ENCODE measurements around the gene DOCK11.

The DOCK11 gene

DNA sequence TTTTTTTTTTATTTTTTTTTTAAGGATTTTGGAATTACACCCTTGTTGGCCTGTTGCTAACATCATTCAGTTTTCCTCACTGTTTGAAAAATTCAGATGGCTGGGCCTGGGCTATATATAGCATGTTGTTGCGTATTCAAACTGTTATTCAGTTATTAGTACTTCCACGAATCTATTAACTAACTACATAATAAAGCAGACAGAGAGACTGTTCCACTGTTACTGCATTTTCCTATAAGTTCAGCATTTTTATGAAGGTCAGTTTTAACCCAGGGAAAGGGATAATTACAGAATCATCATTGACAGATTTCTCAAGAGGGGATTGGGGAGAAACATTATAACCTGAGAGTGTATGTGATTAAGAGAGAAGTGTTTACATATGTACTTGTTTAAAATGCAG lies 3.1 kb downstream of the DOCK11 start:
- H3K27ac ChIP-seq (ENCODE audit: insufficient read depth in 1 of 2, low read depth in 1 of 2, low read length in 2 of 2, poor library complexity in 1 of 2, severe bottlenecking in 2 of 2) = no peak overlapping the region
- H3K4me1 ChIP-seq (ENCODE audit: control extremely low read depth in 1 of 4, control insufficient read depth in 4 of 4, insufficient read depth in 4 of 4, low read length in 3 of 4) = peaks cover 19 to 69% (median 48%) of the 10 kb centered on the region in 4 experiments
- CTCF ChIA-PET = interaction anchor here (1.3 to 1.4 kb wide), 2 partner anchors 35 to 37 kb away, joined by 3 read pairs; no protein-coding TSS in a partner anchor
- POLR2A ChIA-PET = no interaction called here
- no peaks in the 10 kb centered on the region for H3K27me3 ChIP-seq (replicated peaks in 2 of 5; ENCODE audit: control insufficient read depth in 4 of 5, insufficient read depth in 5 of 5, low read length in 4 of 5)
- no peak for DNase-seq
- H3K4me3 ChIP-seq (ENCODE audit: control insufficient read depth in 1 of 7, extremely low read depth in 1 of 7, insufficient read depth in 4 of 7, low read depth in 2 of 7, low read length in 6 of 7) = peak overlapping the region in 4 of 7 experiments; percentile 7 to 89 (median 24)
- H3K36me3 ChIP-seq (ENCODE audit: control insufficient read depth in 4 of 4, insufficient read depth in 4 of 4, low read length in 3 of 4) = peaks cover 0 to 4% (median 1%) of the 10 kb centered on the region in 4 experiments
- 80% methylated on average over 1 of the region's 2 CpGs for WGBS (ENCODE audit: insufficient coverage)
- peaks cover 0 to 4% (median 0%) of the 10 kb centered on the region in 5 experiments for H3K9me3 ChIP-seq (ENCODE audit: control extremely low read depth in 1 of 5, control insufficient read depth in 4 of 5, insufficient read depth in 2 of 5, low read depth in 1 of 5, low read length in 4 of 5)

DNA sequence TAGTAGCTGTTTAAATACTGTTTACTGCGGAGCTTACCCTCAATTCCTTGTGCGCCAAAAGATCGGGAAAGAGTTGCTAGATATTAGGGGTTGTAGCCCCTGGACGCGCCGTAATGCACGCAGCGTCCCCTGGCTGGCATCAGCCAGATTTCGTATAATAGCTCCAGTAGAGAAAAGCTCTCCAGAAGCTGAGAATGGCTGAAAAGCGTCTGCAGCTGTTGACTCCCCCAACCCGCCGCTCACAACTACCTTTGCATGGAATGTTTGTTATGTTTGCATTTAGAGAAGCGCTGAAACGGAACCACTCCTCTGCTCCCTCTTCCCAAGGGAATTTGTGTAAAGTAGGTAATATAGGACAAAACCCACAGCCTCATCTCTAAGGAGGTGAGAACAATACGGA lies 3.7 kb downstream of the DOCK11 start:
- Histone ChIP-seq H3K9me3 (ENCODE audit: control extremely low read depth in 1 of 5, control insufficient read depth in 4 of 5, insufficient read depth in 2 of 5, low read depth in 1 of 5, low read length in 4 of 5) (peaks cover 0 to 4% (median 0%) of the 10 kb centered on the region in 5 experiments), H3K27ac (ENCODE audit: insufficient read depth in 1 of 2, low read depth in 1 of 2, low read length in 2 of 2, poor library complexity in 1 of 2, severe bottlenecking in 2 of 2) (no peak overlapping the region), H3K4me3 (ENCODE audit: control insufficient read depth in 1 of 7, extremely low read depth in 1 of 7, insufficient read depth in 4 of 7, low read depth in 2 of 7, low read length in 6 of 7) (no peak overlapping the region), H3K4me1 (ENCODE audit: control extremely low read depth in 1 of 4, control insufficient read depth in 4 of 4, insufficient read depth in 4 of 4, low read length in 3 of 4) (peaks cover 25 to 72% (median 50%) of the 10 kb centered on the region in 4 experiments), H3K27me3 (replicated peaks in 2 of 5; ENCODE audit: control insufficient read depth in 4 of 5, insufficient read depth in 5 of 5, low read length in 4 of 5) (no peaks in the 10 kb centered on the region), H3K36me3 (ENCODE audit: control insufficient read depth in 4 of 4, insufficient read depth in 4 of 4, low read length in 3 of 4) (peaks cover 0 to 4% (median 1%) of the 10 kb centered on the region in 4 experiments)
- POLR2A ChIA-PET = no interaction called here
- 77% methylated on average over 7 of the region's 15 CpGs for WGBS (ENCODE audit: insufficient coverage)
- no peak for DNase-seq
- CTCF ChIA-PET = interaction anchor here (1.3 to 1.4 kb wide), 2 partner anchors 36 to 37 kb away, joined by 3 read pairs; no protein-coding TSS in a partner anchor

DNA sequence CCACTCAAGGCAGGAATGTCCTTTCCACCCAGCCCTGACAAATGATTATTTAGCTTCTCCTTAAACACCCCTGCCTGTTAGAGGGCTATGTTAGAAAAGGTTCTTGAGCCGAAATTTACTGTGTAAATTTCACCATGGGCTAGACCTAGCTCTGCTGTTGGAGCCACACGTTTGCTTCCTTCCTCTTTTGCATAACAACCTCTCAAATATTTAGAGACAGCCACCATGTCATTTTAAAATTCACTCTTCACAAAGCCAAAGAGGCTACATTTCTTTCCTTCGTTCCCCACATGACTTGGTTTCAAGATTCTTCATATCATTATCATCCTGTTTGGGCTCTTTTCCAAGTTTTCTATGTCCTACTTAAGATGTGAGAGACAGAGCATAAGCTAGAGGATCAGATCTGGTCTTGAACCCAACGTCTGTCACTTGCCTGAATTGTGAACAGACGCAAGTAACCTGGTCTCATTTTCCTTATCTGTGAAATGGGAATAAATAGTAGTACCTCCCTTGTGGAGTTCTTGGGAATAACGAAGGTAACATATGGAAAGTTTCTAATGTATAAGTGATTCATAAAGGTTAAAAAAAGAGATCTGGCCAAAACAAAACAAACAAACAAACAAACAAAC lies 6.7 kb downstream of the DOCK11 start:
- CTCF ChIA-PET = interaction anchor here (0.9 to 1.2 kb wide), 3 partner anchors 11 to 98 kb away, joined by 3 to 4 read pairs (median 3); no protein-coding TSS in a partner anchor

DNA sequence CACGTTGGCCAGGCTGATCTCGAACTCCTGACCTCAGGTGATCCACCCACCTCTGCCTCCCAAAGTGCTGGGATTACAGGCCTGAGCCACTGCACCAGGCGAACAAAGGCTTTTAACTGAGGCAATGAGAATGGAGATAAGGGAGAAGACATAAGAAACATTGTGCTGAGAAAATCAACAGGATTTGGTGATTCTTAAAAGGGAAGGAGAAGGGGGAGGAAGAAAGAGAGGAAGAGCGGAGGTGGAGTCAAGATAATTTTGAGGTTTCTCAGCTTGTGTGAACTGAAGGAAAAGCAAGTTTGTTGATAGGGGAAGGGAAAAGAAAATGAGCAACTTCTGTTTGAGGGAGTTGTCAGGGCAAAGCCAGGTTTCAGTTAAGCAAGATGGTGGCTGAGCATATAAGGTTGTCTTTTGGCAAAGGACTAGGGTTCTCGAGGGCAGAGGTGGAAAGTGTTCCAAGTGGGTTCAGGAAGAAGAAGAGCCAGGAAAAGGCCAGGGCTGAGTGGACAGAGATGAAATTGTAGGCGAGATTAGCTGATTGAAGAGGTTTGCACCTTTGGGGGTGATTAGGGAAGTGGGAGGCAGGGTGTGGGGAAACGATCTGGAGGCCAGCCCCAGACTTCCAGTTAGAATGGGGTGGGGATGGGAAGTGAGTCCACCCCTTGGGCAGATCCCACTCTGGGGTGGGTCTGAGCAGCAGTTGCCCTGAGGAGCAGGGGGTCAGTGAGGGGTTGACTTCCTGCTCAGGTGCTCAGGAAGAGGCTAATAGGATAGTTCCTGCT lies 7.8 kb downstream of the DOCK11 start:
- CTCF ChIA-PET = interaction anchor here (1.0 kb wide), 1 partner anchor 28 kb away, joined by 3 read pairs; no protein-coding TSS in a partner anchor
- POLR2A ChIA-PET = no interaction called here
- whole genome bisulfite sequencing (ENCODE audit: insufficient coverage) = 49% methylated on average over 4 of the region's 7 CpGs
- peak overlapping the region; percentile 18 to 91 for H3K27ac ChIP-seq (ENCODE audit: insufficient read depth in 1 of 2, low read depth in 1 of 2, low read length in 2 of 2, poor library complexity in 1 of 2, severe bottlenecking in 2 of 2)
- H3K4me1 ChIP-seq (ENCODE audit: control extremely low read depth in 1 of 4, control insufficient read depth in 4 of 4, insufficient read depth in 4 of 4, low read length in 3 of 4) = peaks cover 16 to 58% (median 36%) of the 10 kb centered on the region in 4 experiments
- H3K27me3 ChIP-seq (replicated peaks in 2 of 5; ENCODE audit: control insufficient read depth in 4 of 5, insufficient read depth in 5 of 5, low read length in 4 of 5) = no peaks in the 10 kb centered on the region
- H3K36me3 ChIP-seq (ENCODE audit: control insufficient read depth in 4 of 4, insufficient read depth in 4 of 4, low read length in 3 of 4) = peaks cover 0 to 4% (median 1%) of the 10 kb centered on the region in 4 experiments
- H3K9me3 ChIP-seq (ENCODE audit: control extremely low read depth in 1 of 5, control insufficient read depth in 4 of 5, insufficient read depth in 2 of 5, low read depth in 1 of 5, low read length in 4 of 5) = no peaks in the 10 kb centered on the region
- peak overlapping the region in 2 of 7 experiments; percentile 7 to 23 for H3K4me3 ChIP-seq (ENCODE audit: control insufficient read depth in 1 of 7, extremely low read depth in 1 of 7, insufficient read depth in 4 of 7, low read depth in 2 of 7, low read length in 6 of 7)
- peak in 2 of 3 donors; percentile 22 to 33 for DNase-seq

More for the DNA sequence above, 6.7 kb downstream of the DOCK11 start:
- peak overlapping the region in 4 of 7 experiments; percentile 9 to 55 (median 21) for H3K4me3 ChIP-seq (ENCODE audit: control insufficient read depth in 1 of 7, extremely low read depth in 1 of 7, insufficient read depth in 4 of 7, low read depth in 2 of 7, low read length in 6 of 7)
- DNase-seq = peak in 2 of 3 donors; percentile 75 to 84
- WGBS (ENCODE audit: insufficient coverage) = 22% methylated on average over 4 of the region's 6 CpGs
- POLR2A ChIA-PET = no interaction called here
- no peaks in the 10 kb centered on the region for H3K9me3 ChIP-seq (ENCODE audit: control extremely low read depth in 1 of 5, control insufficient read depth in 4 of 5, insufficient read depth in 2 of 5, low read depth in 1 of 5, low read length in 4 of 5)
- peaks cover 26 to 69% (median 46%) of the 10 kb centered on the region in 4 experiments for H3K4me1 ChIP-seq (ENCODE audit: control extremely low read depth in 1 of 4, control insufficient read depth in 4 of 4, insufficient read depth in 4 of 4, low read length in 3 of 4)
- peak overlapping the region; percentile 77 to 91 for H3K27ac ChIP-seq (ENCODE audit: insufficient read depth in 1 of 2, low read depth in 1 of 2, low read length in 2 of 2, poor library complexity in 1 of 2, severe bottlenecking in 2 of 2)
- no peaks in the 10 kb centered on the region for H3K27me3 ChIP-seq (replicated peaks in 2 of 5; ENCODE audit: control insufficient read depth in 4 of 5, insufficient read depth in 5 of 5, low read length in 4 of 5)
- H3K36me3 ChIP-seq (ENCODE audit: control insufficient read depth in 4 of 4, insufficient read depth in 4 of 4, low read length in 3 of 4) = peaks cover 0 to 4% (median 1%) of the 10 kb centered on the region in 4 experiments

DNA sequence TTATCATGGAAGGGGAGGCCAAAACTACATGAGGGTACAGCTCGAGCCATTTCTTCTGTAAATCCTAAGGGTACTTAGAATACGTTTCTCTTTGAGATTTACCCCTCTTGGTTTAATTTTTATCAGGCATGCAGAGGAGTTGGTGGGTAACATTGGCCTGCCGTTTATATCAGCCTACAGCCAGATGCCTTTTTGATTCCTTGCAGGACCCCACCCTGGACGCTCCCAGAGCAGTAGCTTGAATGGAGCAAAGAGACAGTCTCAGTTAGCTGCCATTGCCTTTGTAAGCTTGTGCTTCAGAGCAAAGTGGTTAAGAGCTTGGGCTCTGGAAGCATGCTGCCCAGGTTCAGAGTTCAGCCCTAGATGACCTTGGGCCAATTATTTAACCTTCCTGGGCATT lies 9.0 kb downstream of the DOCK11 start:
- Histone ChIP-seq H3K36me3 (ENCODE audit: control insufficient read depth in 4 of 4, insufficient read depth in 4 of 4, low read length in 3 of 4) (peaks cover 0 to 2% (median under 1%) of the 10 kb centered on the region in 4 experiments), H3K27ac (ENCODE audit: insufficient read depth in 1 of 2, low read depth in 1 of 2, low read length in 2 of 2, poor library complexity in 1 of 2, severe bottlenecking in 2 of 2) (no peak overlapping the region), H3K4me3 (ENCODE audit: control insufficient read depth in 1 of 7, extremely low read depth in 1 of 7, insufficient read depth in 4 of 7, low read depth in 2 of 7, low read length in 6 of 7) (no peak overlapping the region), H3K27me3 (replicated peaks in 2 of 5; ENCODE audit: control insufficient read depth in 4 of 5, insufficient read depth in 5 of 5, low read length in 4 of 5) (no peaks in the 10 kb centered on the region), H3K9me3 (ENCODE audit: control extremely low read depth in 1 of 5, control insufficient read depth in 4 of 5, insufficient read depth in 2 of 5, low read depth in 1 of 5, low read length in 4 of 5) (no peaks in the 10 kb centered on the region), H3K4me1 (ENCODE audit: control extremely low read depth in 1 of 4, control insufficient read depth in 4 of 4, insufficient read depth in 4 of 4, low read length in 3 of 4) (peaks cover 11 to 47% (median 31%) of the 10 kb centered on the region in 4 experiments)
- no peak for DNase-seq
- ChIA-PET CTCF (no interaction called here), POLR2A (no interaction called here)
- 87% methylated on average over 4 of the region's 4 CpGs for WGBS (ENCODE audit: insufficient coverage)

DNA sequence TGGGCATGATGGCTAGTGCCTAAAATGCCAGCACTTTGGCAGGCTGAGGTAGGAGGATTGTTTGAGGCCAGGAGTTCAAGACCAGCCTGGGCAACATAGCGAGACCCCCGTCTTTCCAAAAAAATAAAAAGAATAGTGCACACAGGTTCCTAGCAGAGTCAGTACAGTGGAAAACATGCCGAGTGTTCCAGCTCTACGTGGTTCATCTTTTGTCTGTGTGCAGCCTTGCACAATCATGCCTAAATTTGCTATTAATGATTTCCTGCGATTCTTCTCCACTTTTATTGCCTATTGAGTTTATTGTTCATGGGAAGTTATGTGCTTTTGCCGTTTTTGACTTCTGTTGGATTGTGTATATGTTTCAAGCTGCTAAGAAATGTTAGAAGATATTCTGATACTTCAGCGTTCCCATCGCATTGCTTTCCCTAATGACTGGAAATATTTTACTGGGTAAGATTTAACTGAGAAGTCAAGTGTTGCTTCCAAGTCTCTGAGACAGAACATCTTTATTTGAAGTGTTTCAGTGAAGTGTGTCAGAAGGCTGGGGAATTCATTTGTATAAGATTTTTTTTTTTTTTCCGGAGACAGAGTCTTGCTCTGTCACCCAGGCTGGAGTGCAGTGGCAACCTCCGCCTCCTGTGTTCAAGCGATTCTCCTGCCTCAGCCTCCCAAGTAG lies 11.3 kb downstream of the DOCK11 start:
- no peak overlapping the region for H3K27ac ChIP-seq (ENCODE audit: insufficient read depth in 1 of 2, low read depth in 1 of 2, low read length in 2 of 2, poor library complexity in 1 of 2, severe bottlenecking in 2 of 2)
- H3K36me3 ChIP-seq (ENCODE audit: control insufficient read depth in 4 of 4, insufficient read depth in 4 of 4, low read length in 3 of 4) = peaks cover 0 to 5% (median 0%) of the 10 kb centered on the region in 4 experiments
- no peaks in the 10 kb centered on the region for H3K9me3 ChIP-seq (ENCODE audit: control extremely low read depth in 1 of 5, control insufficient read depth in 4 of 5, insufficient read depth in 2 of 5, low read depth in 1 of 5, low read length in 4 of 5)
- H3K4me1 ChIP-seq (ENCODE audit: control extremely low read depth in 1 of 4, control insufficient read depth in 4 of 4, insufficient read depth in 4 of 4, low read length in 3 of 4) = peaks cover 4 to 39% (median 23%) of the 10 kb centered on the region in 4 experiments
- CTCF ChIA-PET = interaction anchor here (1.3 to 1.5 kb wide), 2 partner anchors 13 to 26 kb away, joined by 5 to 8 read pairs; no protein-coding TSS in a partner anchor
- no peaks in the 10 kb centered on the region for H3K27me3 ChIP-seq (replicated peaks in 2 of 5; ENCODE audit: control insufficient read depth in 4 of 5, insufficient read depth in 5 of 5, low read length in 4 of 5)
- no peak for DNase-seq
- no peak overlapping the region for H3K4me3 ChIP-seq (ENCODE audit: control insufficient read depth in 1 of 7, extremely low read depth in 1 of 7, insufficient read depth in 4 of 7, low read depth in 2 of 7, low read length in 6 of 7)
- POLR2A ChIA-PET = no interaction called here
- 89% methylated on average over 9 of the region's 11 CpGs for WGBS (ENCODE audit: insufficient coverage)

All from common myeloid progenitor, CD34-positive (primary cell).